IPS-11a (cell line): ENCODE data around the gene TRAF2.

Source experiments
- H3K4me3 ChIP-seq: one replicate; pipeline ENCODE4 v1.5.1; 2013; ENCODE audit warnings: low read depth, low read length, control low read depth

TRAF2 gene

GRCh38 chr9:136846376-136847087, 39.8 kb upstream of the TRAF2 start:
- H3K4me3 ChIP-seq = no peak overlapping the region

- H3K4me3 ChIP-seq = peak overlapping the region; percentile 72
Observed at GRCh38 chr9:136847088-136847825, 39.1 kb upstream of the TRAF2 start.

- H3K4me3 ChIP-seq = peak overlapping the region; percentile 72
Observed at GRCh38 chr9:136847826-136848392, 38.4 kb upstream of the TRAF2 start.

- H3K4me3 ChIP-seq = peak overlapping the region; percentile 72
Observed at GRCh38 chr9:136848393-136849037, 37.8 kb upstream of the TRAF2 start.

GRCh38 chr9:136849038-136849959, 37.0 kb upstream of the TRAF2 start, which contains the start of gene PHPT1:
TSS of gene PHPT1 (plus strand) at chr9:136849409. CDS start at chr9:136849431, 22 bp downstream.
- peak within 1 kb of the TSS; percentile 73 for H3K4me3 ChIP-seq

GRCh38 chr9:136849960-136850865, 36.1 kb upstream of the TRAF2 start:
- H3K4me3 ChIP-seq = peak overlapping the region; percentile 41

GRCh38 chr9:136850866-136851775, 35.2 kb upstream of the TRAF2 start:
- H3K4me3 ChIP-seq = no peak overlapping the region

GRCh38 chr9:136851941-136852663, 34.2 kb upstream of the TRAF2 start, which contains the start of gene MAMDC4:
TSS of gene MAMDC4 (plus strand) at chr9:136852346. CDS start at chr9:136852417, 71 bp downstream.
- H3K4me3 ChIP-seq = no peak within 1 kb of the TSS

GRCh38 chr9:136852664-136853595, 33.4 kb upstream of the TRAF2 start:
- H3K4me3 ChIP-seq = no peak overlapping the region

- H3K4me3 ChIP-seq = no peak overlapping the region
Observed at GRCh38 chr9:136853596-136854112, 32.7 kb upstream of the TRAF2 start.

GRCh38 chr9:136854113-136854841, 32.0 kb upstream of the TRAF2 start:
- H3K4me3 ChIP-seq = no peak overlapping the region

GRCh38 chr9:136854842-136855460, 31.4 kb upstream of the TRAF2 start:
- H3K4me3 ChIP-seq = no peak overlapping the region

- H3K4me3 ChIP-seq = no peak overlapping the region
Observed at GRCh38 chr9:136855461-136856078, 30.7 kb upstream of the TRAF2 start.

- no peak overlapping the region for H3K4me3 ChIP-seq
Observed at GRCh38 chr9:136856079-136856476, 30.2 kb upstream of the TRAF2 start.
